H9 (cell line): ENCODE data around the gene SLC9A7. TPM values are rescaled to one million over a fixed set of nuclear protein-coding genes. Genes with fewer than 3 reads are reported as not detected.

Experiments used
- DNase-seq: peaks from one replicate; pipeline ENCODE4 v3.0.0-alpha.2; 2017
- H2AFZ ChIP-seq: one replicate; pipeline ENCODE4 v1.6.1; 2013; ENCODE audit warnings: mild to moderate bottlenecking, low read length, control low read depth, moderate library complexity
- H2AK5ac ChIP-seq: 2 replicates; pipeline ENCODE4 v1.6.1; 2013; ENCODE audit warnings: low read length, control low read depth, mixed read lengths; ENCODE audit not compliant: insufficient read length
- H2BK120ac ChIP-seq: one replicate; pipeline ENCODE4 v1.6.1; 2013; ENCODE audit warnings: low read depth, mild to moderate bottlenecking, low read length, control low read depth, inconsistent platforms; ENCODE audit not compliant: poor library complexity, severe bottlenecking
- H2BK12ac ChIP-seq: 2 replicates; pipeline ENCODE4 v1.6.1; 2013; ENCODE audit warnings: low read length, control low read depth, mixed read lengths, low read depth; ENCODE audit not compliant: insufficient read length
- H2BK15ac ChIP-seq: 2 replicates; pipeline ENCODE4 v1.6.1; 2013; ENCODE audit warnings: low read depth, low read length, control low read depth
- H2BK20ac ChIP-seq: one replicate; pipeline ENCODE4 v1.6.1; 2013; ENCODE audit warnings: low read depth, mild to moderate bottlenecking, low read length, control low read depth, inconsistent platforms; ENCODE audit not compliant: poor library complexity, severe bottlenecking
- H2BK5ac ChIP-seq: 2 replicates; pipeline ENCODE4 v1.6.1; 2013; ENCODE audit warnings: low read length, control low read depth, mixed read lengths; ENCODE audit not compliant: insufficient read length
- H3K14ac ChIP-seq: 2 replicates; pipeline ENCODE4 v1.6.1; 2013; ENCODE audit warnings: low read length, control low read depth; ENCODE audit not compliant: insufficient read depth
- H3K18ac ChIP-seq: 2 replicates; pipeline ENCODE4 v1.6.1; 2013; ENCODE audit warnings: low read depth, mild to moderate bottlenecking, mixed read lengths, low read length, control low read depth; ENCODE audit not compliant: insufficient read length
- H3K23ac ChIP-seq: 2 replicates; pipeline ENCODE4 v1.6.1; 2013; ENCODE audit warnings: low read length, control low read depth, mixed read lengths, low read depth; ENCODE audit not compliant: insufficient read length
- H3K23me2 ChIP-seq: 2 replicates; pipeline ENCODE4 v1.6.1; 2013; ENCODE audit warnings: low read depth, mild to moderate bottlenecking, mixed read lengths, low read length, control low read depth; ENCODE audit not compliant: insufficient read length, poor library complexity, severe bottlenecking
- H3K27ac ChIP-seq: 2 replicates; pipeline ENCODE4 v1.5.1; 2013; ENCODE audit warnings: low read length, control low read depth, mixed read lengths, low read depth; ENCODE audit not compliant: insufficient read length
- H3K27me3 ChIP-seq: 2 replicates; pipeline ENCODE4 v1.6.1; 2013; ENCODE audit warnings: low read length, control low read depth, inconsistent platforms; ENCODE audit not compliant: insufficient read depth
- H3K4ac ChIP-seq: 2 replicates; pipeline ENCODE4 v1.6.1; 2013; ENCODE audit warnings: low read depth, mild to moderate bottlenecking, control low read depth, inconsistent platforms, low read length, moderate library complexity
- H3K4me1 ChIP-seq: 2 replicates; pipeline ENCODE4 v1.6.1; 2013; ENCODE audit warnings: low read length, control low read depth, inconsistent platforms; ENCODE audit not compliant: insufficient read depth
- H3K4me2 ChIP-seq: 2 replicates; pipeline ENCODE4 v1.6.1; 2013; ENCODE audit warnings: low read length, control low read depth, mixed read lengths; ENCODE audit not compliant: insufficient read length, insufficient read depth
- H3K56ac ChIP-seq: 2 replicates; pipeline ENCODE4 v1.6.1; 2013; ENCODE audit warnings: low read depth, mild to moderate bottlenecking, mixed read lengths, low read length, control low read depth; ENCODE audit not compliant: insufficient read length
- H3K79me1 ChIP-seq: 2 replicates; pipeline ENCODE4 v1.6.1; 2013; ENCODE audit warnings: low read depth, mild to moderate bottlenecking, moderate library complexity, low read length, control low read depth, inconsistent platforms; ENCODE audit not compliant: insufficient read depth, poor library complexity, severe bottlenecking
- H3K79me2 ChIP-seq: 2 replicates; pipeline ENCODE4 v1.6.1; 2013; ENCODE audit warnings: low read length, control low read depth, inconsistent platforms; ENCODE audit not compliant: insufficient read depth
- H3K9ac ChIP-seq: 2 replicates; pipeline ENCODE4 v1.6.1; 2013; ENCODE audit warnings: low read length, control low read depth, mixed read lengths; ENCODE audit not compliant: insufficient read length; ENCODE audit errors: extremely low read depth
- H3K9me3 ChIP-seq: one replicate; pipeline ENCODE4 v1.6.1; 2013; ENCODE audit warnings: low read depth, low read length, inconsistent platforms; ENCODE audit not compliant: control insufficient read depth
- H3T11ph ChIP-seq: one replicate; pipeline ENCODE4 v1.6.1; 2013; ENCODE audit warnings: mild to moderate bottlenecking, low read length, control low read depth, inconsistent platforms
- H4K20me1 ChIP-seq: one replicate; pipeline ENCODE4 v1.6.1; 2013; ENCODE audit not compliant: control insufficient read depth, insufficient read length, insufficient read depth
- H4K5ac ChIP-seq: 2 replicates; pipeline ENCODE4 v1.6.1; 2013; ENCODE audit warnings: low read depth, mild to moderate bottlenecking, mixed read lengths, low read length, control low read depth; ENCODE audit not compliant: insufficient read length
- H4K8ac ChIP-seq: replicated peaks from 2 replicates; pipeline ENCODE4 v1.6.1; 2013; ENCODE audit warnings: low read length, control low read depth, mixed read lengths, low read depth; ENCODE audit not compliant: insufficient read length
- H4K91ac ChIP-seq: 2 replicates; pipeline ENCODE4 v1.6.1; 2013; ENCODE audit warnings: low read depth, mild to moderate bottlenecking, moderate library complexity, mixed read lengths, low read length, control low read depth; ENCODE audit not compliant: insufficient read length
- H3K27ac Mint-ChIP-seq, 3 experiments: 2 replicates in 2 of 3; 3 replicates in 1 of 3; pipeline ENCODE4 v1.8.0; 2020 to 2021; ENCODE audit warnings: mixed read lengths in 3 of 3, mild to moderate bottlenecking in 1 of 3, moderate library complexity in 1 of 3
- H3K27me3 Mint-ChIP-seq: 2 replicates; pipeline ENCODE4 v1.8.0; 2021; ENCODE audit warnings: low read depth, mild to moderate bottlenecking, moderate library complexity, mixed read lengths
- H3K36me3 Mint-ChIP-seq, 3 experiments: 2 replicates in 2 of 3; 3 replicates in 1 of 3; pipeline ENCODE4 v1.8.0; 2020 to 2021; ENCODE audit warnings: low read depth in 3 of 3, mixed read lengths in 3 of 3; ENCODE audit not compliant: insufficient read depth in 1 of 3
- H3K4me1 Mint-ChIP-seq, 2 experiments: 2 replicates each; pipeline ENCODE4 v1.8.0; 2020; ENCODE audit warnings: mixed read lengths in 2 of 2
- H3K4me3 Mint-ChIP-seq, 2 experiments: 2 replicates in 1 of 2; 3 replicates in 1 of 2; pipeline ENCODE4 v1.8.0; 2020 to 2021; ENCODE audit warnings: mild to moderate bottlenecking in 2 of 2, mixed read lengths in 2 of 2, moderate library complexity in 1 of 2
- H3K9me3 Mint-ChIP-seq, 2 experiments: 2 replicates in 1 of 2; 3 replicates in 1 of 2; pipeline ENCODE4 v1.8.0; 2020; ENCODE audit warnings: mild to moderate bottlenecking in 2 of 2, mixed read lengths in 2 of 2, moderate library complexity in 1 of 2
- CTCF ChIP-seq: fragments of 200-600 bp; sonication (generic); conservative IDR thresholded peaks from 3 replicates; pipeline ENCODE4 v1.8.0; 2021; ENCODE audit warnings: antibody characterized with exemption, mild to moderate bottlenecking
- WGBS: extraction: QIAGEN DNeasy Blood & Tissue Kit; methylation state at CpG from one replicate; pipeline ENCODE4 v1.1.7; 2013; ENCODE audit warnings: missing lambda C conversion rate, low lambda C conversion rate, mixed read lengths; ENCODE audit not compliant: insufficient read length; ENCODE audit errors: extremely low coverage; 5-methylcytosine and 5-hydroxymethylcytosine counted together
- total RNA-seq: library from RNA; stranded (reverse); gene quantifications from 2 replicates; pipeline ENCODE4 v1.2.1, GENCODE V29; 2021

The SLC9A7 gene
- total RNA-seq, 1 experiment from 2014 or later: 5.9 TPM

GRCh38 chrX:46722742-46723568, 36.0 kb downstream of the SLC9A7 start:
- Histone ChIP-seq H3K4ac (no peak overlapping the region), H3K23me2 (no peaks in the 10 kb centered on the region), H3K9me3 (peaks cover 15% of the 10 kb centered on the region), H3K27me3 (no peaks in the 10 kb centered on the region), H2BK5ac (no peak overlapping the region), H2AK5ac (no peak overlapping the region), H4K8ac (no peak overlapping the region), H4K5ac (no peak overlapping the region), H3K79me1 (peaks cover 4% of the 10 kb centered on the region), H3K79me2 (peaks cover 2% of the 10 kb centered on the region; the same call in 1 of the 2 replicates), H2BK120ac (no peak overlapping the region), H2AFZ (no peak overlapping the region), H3K4me2 (no peak overlapping the region), H4K20me1 (no peaks in the 10 kb centered on the region), H3T11ph (no peak overlapping the region), H3K4me1 (no peaks in the 10 kb centered on the region), H4K91ac (no peak overlapping the region), H3K14ac (no peak overlapping the region), H3K18ac (no peak overlapping the region), H2BK15ac (no peak overlapping the region), H3K9ac (no peak overlapping the region), H3K23ac (no peak overlapping the region), H3K56ac (no peak overlapping the region), H2BK20ac (no peak overlapping the region), H2BK12ac (no peak overlapping the region), H3K27ac (no peak overlapping the region)
- no peak for DNase-seq
- no peak for TF ChIP-seq CTCF
- peaks cover 51 to 57% of the 10 kb centered on the region in 2 experiments for H3K9me3 Mint-ChIP-seq
- H3K27me3 Mint-ChIP-seq: no peaks in the 10 kb centered on the region
- no peaks in the 10 kb centered on the region for H3K4me1 Mint-ChIP-seq
- H3K27ac Mint-ChIP-seq: peak overlapping the region in 1 of 3 experiments; percentile 74; a peak in 1 of 7 replicates
- peaks cover 0 to 5% (median under 1%) of the 10 kb centered on the region in 3 experiments; a peak in 4 of 7 replicates for H3K36me3 Mint-ChIP-seq
- no CpG with 5 or more reads among the region's 7 CpGs for WGBS
- no peak overlapping the region for H3K4me3 Mint-ChIP-seq
